ENCODE measurements around the gene RAB11FIP4. TPM values are rescaled to one million over a fixed set of nuclear protein-coding genes. Genes with fewer than 3 reads are reported as not detected.
A peak's percentile ranks its signal among the peaks of the same experiment; 100 is the strongest.

RAB11FIP4 gene
- total RNA-seq, 1 donor from 2014 or later, result 103 TPM

- Mint-ChIP-seq H3K36me3 (ENCODE audit: unreplicated experiment) (no peaks in the 10 kb centered on the region), H3K4me3 (ENCODE audit: unreplicated experiment) (peak overlapping the region; percentile 55), H3K27me3 (ENCODE audit: unreplicated experiment) (peaks cover 9% of the 10 kb centered on the region), H3K9me3 (ENCODE audit: unreplicated experiment) (peaks cover 9% of the 10 kb centered on the region), H3K4me1 (ENCODE audit: low read depth, unreplicated experiment) (peaks cover 29% of the 10 kb centered on the region), H3K27ac (ENCODE audit: unreplicated experiment) (peak overlapping the region; percentile 46)
- TF ChIP-seq CTCF (IDR thresholded peaks at IDR 0.05; ENCODE audit: partially characterized antibody, unreplicated experiment), result no peak
- no peak for DNase-seq
Measured at GRCh38 chr17:31401456-31402254, 10.2 kb downstream of the RAB11FIP4 start.

GRCh38 chr17:31404028-31404949 lies 12.8 kb downstream of the RAB11FIP4 start:
- Mint-ChIP-seq H3K27me3 (ENCODE audit: unreplicated experiment) (peaks cover 11% of the 10 kb centered on the region), H3K4me3 (ENCODE audit: unreplicated experiment) (no peak overlapping the region), H3K36me3 (ENCODE audit: unreplicated experiment) (no peaks in the 10 kb centered on the region), H3K27ac (ENCODE audit: unreplicated experiment) (no peak overlapping the region), H3K4me1 (ENCODE audit: low read depth, unreplicated experiment) (peaks cover 28% of the 10 kb centered on the region), H3K9me3 (ENCODE audit: unreplicated experiment) (peaks cover 7% of the 10 kb centered on the region)
- DNase-seq, result no peak
- TF ChIP-seq CTCF (IDR thresholded peaks at IDR 0.05; ENCODE audit: partially characterized antibody, unreplicated experiment), result no peak

GRCh38 chr17:31405890-31406371 lies 14.5 kb downstream of the RAB11FIP4 start:
- TF ChIP-seq CTCF (IDR thresholded peaks at IDR 0.05; ENCODE audit: partially characterized antibody, unreplicated experiment), result no peak
- H3K27me3 Mint-ChIP-seq (ENCODE audit: unreplicated experiment), result peaks cover 9% of the 10 kb centered on the region
- no peak overlapping the region for H3K4me3 Mint-ChIP-seq (ENCODE audit: unreplicated experiment)
- H3K36me3 Mint-ChIP-seq (ENCODE audit: unreplicated experiment), result no peaks in the 10 kb centered on the region
- peaks cover 9% of the 10 kb centered on the region for H3K9me3 Mint-ChIP-seq (ENCODE audit: unreplicated experiment)
- DNase-seq, result no peak
- H3K4me1 Mint-ChIP-seq (ENCODE audit: low read depth, unreplicated experiment), result peaks cover 36% of the 10 kb centered on the region
- H3K27ac Mint-ChIP-seq (ENCODE audit: unreplicated experiment), result no peak overlapping the region

- DNase-seq, result no peak
- Mint-ChIP-seq H3K4me1 (ENCODE audit: low read depth, unreplicated experiment) (peaks cover 40% of the 10 kb centered on the region), H3K27ac (ENCODE audit: unreplicated experiment) (no peak overlapping the region), H3K9me3 (ENCODE audit: unreplicated experiment) (peaks cover 10% of the 10 kb centered on the region), H3K27me3 (ENCODE audit: unreplicated experiment) (peaks cover 6% of the 10 kb centered on the region), H3K36me3 (ENCODE audit: unreplicated experiment) (no peaks in the 10 kb centered on the region), H3K4me3 (ENCODE audit: unreplicated experiment) (peak overlapping the region; percentile 36)
- no peak for TF ChIP-seq CTCF (IDR thresholded peaks at IDR 0.05; ENCODE audit: partially characterized antibody, unreplicated experiment)
Measured at GRCh38 chr17:31408586-31408985, 17.1 kb downstream of the RAB11FIP4 start.

Measured in glutamatergic neuron (in vitro differentiated cells).